Head of caudate nucleus (tissue), 42 donors: ENCODE data around the gene MAP4K2.
"Not testable (repeated sequence)": the region's sequence is repeated elsewhere in the genome, so short reads cannot be mapped to it uniquely, and the experiment has no call there.

Source experiments
- DNase-seq, 42 donors: peaks; one replicate each; pipeline versions ENCODE4 v3.0.0 to v3.0.0-alpha.2; 2020 to 2021; ENCODE audit warnings: mixed read lengths in 7 of 42
- intact Hi-C: fragments of 100-400 bp; cut with DNase I; formaldehyde crosslinking; loops from one replicate; pipeline ENCODE4 v1.15.0; 2022

The MAP4K2 gene

DNA sequence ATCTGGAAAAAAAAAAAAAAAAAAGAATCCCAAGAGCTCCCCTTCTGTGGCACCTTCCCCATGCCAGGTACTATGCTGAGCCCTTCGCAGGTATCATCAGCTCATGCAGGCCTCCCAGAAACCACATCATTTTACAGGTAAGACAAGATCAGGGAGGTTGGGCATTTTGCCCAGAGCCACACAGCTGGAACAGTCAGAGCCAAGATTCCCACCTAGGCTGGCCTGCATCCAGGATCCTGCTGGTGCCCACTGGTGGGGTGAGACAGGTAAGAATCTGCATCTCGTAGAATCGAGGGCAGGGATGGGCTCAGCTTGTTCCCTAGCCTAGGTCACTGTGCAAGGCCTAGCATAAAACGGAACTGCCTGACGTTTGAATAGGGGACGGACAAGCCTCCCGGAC lies 23.0 kb upstream of the MAP4K2 start:
- DNase-seq, result no peak
- intact Hi-C loops, result no loop called here

GRCh38 chr11:64823568-64824119 lies 20.6 kb upstream of the MAP4K2 start:
- peak in 13 of 42 donors; percentile 20 to 63 (median 41) for DNase-seq
- intact Hi-C loops, result no loop called here

DNA sequence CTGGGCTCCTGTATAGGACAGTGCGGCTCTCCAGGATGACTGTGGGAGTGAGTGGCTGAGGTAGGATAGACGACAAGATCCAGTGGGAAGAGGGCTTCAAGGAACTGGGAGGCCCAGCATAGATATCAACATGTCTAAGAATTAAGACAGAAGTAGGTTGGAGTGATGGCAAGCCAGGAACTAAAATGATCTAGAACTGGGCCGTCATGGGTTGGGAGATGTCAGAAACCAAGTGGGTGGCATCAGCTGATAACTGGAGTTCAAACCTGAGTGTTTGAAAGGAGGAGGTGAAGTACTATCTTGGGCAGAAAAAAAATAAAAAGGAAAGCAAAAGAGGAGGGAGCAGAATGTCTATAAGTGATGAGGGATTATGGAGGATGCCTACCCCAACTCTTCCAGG lies 14.5 kb upstream of the MAP4K2 start:
- intact Hi-C loops, result no loop called here

GRCh38 chr11:64815433-64815832 lies 12.4 kb upstream of the MAP4K2 start:
- intact Hi-C loops, DNase-seq: not testable (repeated sequence)

More for the DNA sequence above, 14.5 kb upstream of the MAP4K2 start:
- DNase-seq, result peak in 32 of 42 donors; percentile 17 to 87 (median 56)

DNA sequence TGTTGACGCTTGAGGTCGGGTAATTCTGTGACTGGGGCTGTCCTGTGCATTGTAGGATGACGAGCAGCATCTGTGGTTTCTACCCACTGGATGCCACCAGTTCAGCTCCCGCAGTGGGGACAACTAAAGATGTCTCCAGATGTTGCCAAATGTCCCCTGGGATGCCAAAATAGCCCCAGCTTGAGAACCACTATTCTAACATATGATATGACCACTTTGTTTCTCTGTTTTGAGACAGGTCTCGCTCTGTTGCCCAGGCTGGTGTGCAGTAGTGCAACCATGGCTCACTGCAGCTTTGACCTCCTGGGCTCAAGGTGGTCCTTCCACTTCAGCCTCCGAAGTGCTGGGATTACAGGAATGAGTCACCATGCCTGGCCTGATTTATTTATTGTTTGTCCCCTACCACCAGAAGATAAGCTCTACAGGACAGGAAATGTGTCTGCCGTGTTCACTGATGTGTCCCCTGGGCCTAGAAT lies 11.7 kb upstream of the MAP4K2 start:
- intact Hi-C loops, result no loop called here
- DNase-seq, result no peak

DNA sequence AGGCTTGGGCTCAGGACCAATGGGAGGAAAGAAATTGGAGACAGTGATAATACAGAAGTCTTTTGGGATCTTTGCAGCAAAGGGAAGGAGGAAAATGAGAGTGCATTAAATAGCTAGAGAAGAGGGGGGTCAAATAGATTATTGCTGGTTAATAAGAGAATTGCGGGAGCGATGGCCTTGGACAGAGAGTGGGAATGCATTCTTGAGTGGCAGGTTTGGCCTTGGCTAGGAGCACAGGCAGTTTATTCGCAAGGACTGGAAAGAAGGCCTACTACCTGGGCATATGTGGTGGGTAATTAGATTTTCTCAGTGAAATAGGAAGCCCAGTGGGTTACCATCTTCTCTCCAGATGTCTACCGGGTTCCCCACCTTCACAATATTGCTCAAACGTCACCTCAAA lies 10.8 kb upstream of the MAP4K2 start:
- no peak for DNase-seq
- intact Hi-C loops, result no loop called here

- intact Hi-C loops, result no loop called here
- peak in 5 of 42 donors; percentile 14 to 47 (median 25) for DNase-seq
Measured at GRCh38 chr11:64810891-64811272, 7.9 kb upstream of the MAP4K2 start.

GRCh38 chr11:64810271-64810890 lies 7.4 kb upstream of the MAP4K2 start, which contains the start of gene MEN1:
MEN1 (minus strand) TSS chr11:64810551; CDS start chr11:64810109, 442 bp downstream.
- intact Hi-C loops, result no loop called here
- peak; percentile 90 to 99 (median 97) for DNase-seq

GRCh38 chr11:64809781-64810241 lies 6.8 kb upstream of the MAP4K2 start:
- intact Hi-C loops, result loop anchor here (10.0 kb wide), 1 partner anchor 315 kb away; the partner anchor contains the start of genes FAU and MRPL49
- peak in 27 of 42 donors; percentile 11 to 59 (median 31) for DNase-seq

DNA sequence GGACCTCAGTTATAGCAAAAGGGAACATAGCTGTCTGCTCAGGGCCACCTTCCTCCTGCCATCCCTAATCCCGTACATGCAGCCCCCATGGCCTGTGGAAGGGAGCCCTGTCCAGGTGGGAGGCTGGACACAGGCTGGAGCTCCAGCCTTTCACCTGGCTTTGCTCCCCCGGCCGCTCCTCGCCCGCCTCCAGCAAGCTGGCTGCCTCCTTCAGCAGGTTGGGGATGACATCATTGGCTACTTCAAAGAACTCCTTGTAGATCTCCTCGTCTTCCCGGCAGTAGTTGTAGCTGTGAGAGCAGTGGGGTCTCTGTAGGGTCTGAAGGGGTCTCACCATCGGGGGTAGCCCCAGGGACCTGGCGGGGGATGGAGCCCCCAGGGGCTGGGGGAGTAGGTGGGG lies 2.5 kb upstream of the MAP4K2 start:
- no peak for DNase-seq
- intact Hi-C loops, result loop anchor here (10.0 kb wide), 1 partner anchor 319 kb away; the partner anchor contains the start of genes FAU and MRPL49

DNA sequence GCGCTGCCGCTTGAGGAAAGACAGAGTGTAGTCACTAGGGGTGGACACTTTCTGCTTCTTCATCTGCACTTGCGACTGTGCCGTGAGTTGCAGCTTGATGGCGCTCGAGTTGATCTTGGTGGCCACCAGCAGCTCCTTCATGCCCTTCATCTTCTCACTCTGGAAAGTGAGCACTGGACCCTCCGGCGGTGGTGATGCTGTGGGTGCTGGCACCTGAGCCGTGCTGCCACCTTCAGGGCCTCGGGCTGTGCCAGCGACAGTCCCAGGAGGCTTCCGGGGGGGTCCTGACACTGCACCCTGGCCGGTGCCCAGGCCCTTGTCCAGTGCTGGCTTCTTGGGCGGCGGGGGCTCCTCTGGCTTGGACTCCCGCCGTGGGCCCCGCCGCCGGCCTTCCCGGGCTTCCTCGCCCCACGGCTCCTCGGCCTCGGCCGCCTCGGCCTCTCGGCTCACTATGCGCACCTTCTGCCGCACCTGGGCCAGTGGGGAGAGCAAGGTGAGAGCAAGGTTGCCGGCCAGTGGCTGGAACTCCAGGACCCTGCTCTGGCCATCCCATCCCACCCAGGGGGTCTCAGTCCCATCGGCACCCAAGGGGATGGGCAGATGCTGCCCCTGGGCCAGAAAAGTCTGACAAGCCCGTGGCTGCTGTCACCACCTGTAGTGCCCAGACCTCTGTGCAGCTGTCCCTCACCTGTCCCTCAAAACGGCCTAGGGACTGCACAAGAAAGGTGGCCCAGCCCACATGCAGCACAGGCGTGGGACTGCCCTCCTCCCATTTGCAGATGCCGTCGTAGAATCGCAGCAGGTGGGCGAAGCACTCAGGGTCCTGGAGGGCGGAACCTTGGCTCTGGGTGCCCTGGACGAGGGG lies 1.6 kb upstream of the MAP4K2 start:
- DNase-seq, result no peak
- intact Hi-C loops, result loop anchor here (10.0 kb wide), 1 partner anchor 320 kb away; the partner anchor contains the start of genes FAU and MRPL49

- intact Hi-C loops, result loop anchor here (10.0 kb wide), 1 partner anchor 321 kb away; the partner anchor contains the start of genes FAU and MRPL49
- DNase-seq, result no peak
Measured at GRCh38 chr11:64803846-64804345, 882 bp upstream of the MAP4K2 start.

DNA sequence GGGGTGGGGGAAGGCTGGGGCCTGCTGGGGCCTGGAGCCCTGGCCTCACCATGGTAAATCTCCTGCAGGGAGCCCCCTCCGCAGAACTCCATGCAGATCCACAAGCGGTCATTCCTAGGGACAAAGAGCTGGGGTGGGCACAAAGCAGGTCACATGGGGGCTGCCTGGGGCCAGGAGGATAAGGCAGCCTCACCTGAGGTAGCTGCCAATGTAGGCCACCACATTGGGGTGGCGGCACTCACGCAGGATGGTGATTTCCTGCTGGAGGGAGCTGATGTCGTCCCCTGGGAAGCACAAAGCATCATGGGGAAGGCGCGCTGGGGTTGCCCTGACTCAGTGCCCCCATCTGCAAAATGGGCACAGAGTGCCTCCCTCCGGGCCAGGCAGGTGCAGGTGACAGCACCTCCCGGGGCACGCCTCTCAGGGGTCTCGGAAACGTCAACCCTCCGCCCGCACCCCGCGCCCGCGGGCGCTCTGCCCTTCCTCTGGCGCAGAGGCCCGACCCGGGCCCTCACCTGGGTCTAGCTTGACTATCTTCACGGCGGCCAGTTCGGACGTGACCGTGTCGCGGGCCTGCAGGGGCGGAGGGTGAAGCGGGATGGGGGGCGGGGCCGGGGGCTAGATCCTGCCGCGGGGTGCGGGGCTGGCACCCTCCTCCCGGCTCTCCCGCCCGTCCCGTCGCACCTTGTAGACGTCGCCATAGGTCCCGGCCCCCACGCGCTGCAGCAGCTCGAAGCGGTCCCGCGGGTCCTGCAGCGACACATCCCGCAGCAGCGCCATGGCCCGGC lies 450 bp downstream of the MAP4K2 start:
- no peak for DNase-seq
- intact Hi-C loops, result loop anchor here (10.0 kb wide), 1 partner anchor 322 kb away; the partner anchor contains the start of genes FAU and MRPL49

GRCh38 chr11:64801561-64802369 lies 1.2 kb downstream of the MAP4K2 start:
- intact Hi-C loops, result loop anchor here (10.0 kb wide), 1 partner anchor 323 kb away; the partner anchor contains the start of genes FAU and MRPL49
- DNase-seq, result no peak

DNA sequence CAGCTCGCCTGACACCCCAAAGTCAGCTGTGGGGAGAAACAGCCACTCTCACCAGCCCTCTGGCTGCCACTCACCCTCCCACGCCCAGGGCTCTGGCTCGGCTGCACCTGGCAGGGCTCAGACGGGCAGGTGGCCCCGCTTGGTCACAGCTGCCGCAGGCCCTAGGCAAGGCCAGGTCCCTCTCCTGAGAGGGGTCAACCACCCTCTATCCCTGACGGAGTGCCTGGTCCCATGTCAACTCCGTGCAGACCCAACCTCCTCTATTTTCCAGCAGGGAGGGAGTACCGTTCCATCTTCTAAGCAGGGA lies 1.9 kb downstream of the MAP4K2 start:
- no peak for DNase-seq

GRCh38 chr11:64800303-64801157 lies 2.5 kb downstream of the MAP4K2 start:
- no peak for DNase-seq
- intact Hi-C loops, result loop anchor here (10.0 kb wide), 1 partner anchor 324 kb away; the partner anchor contains the start of genes FAU and MRPL49

More for the DNA sequence above, 1.9 kb downstream of the MAP4K2 start:
- intact Hi-C loops, result loop anchor here (10.0 kb wide), 1 partner anchor 324 kb away; the partner anchor contains the start of genes FAU and MRPL49
